ENCODE measurements around the gene BRICD5.

The BRICD5 gene

GRCh38 chr16:2196981-2197511 is 13.6 kb downstream of the BRICD5 start:
- POLR2A ChIA-PET (ENCODE audit: low non-redundant PET) = no interaction called here
- no peak for DNase-seq (ENCODE audit: low spot score)
- CTCF ChIA-PET = interaction anchor here (0.9 kb wide), 1 partner anchor 304 kb away, joined by 3 read pairs; no protein-coding TSS in a partner anchor
- TF ChIP-seq CTCF (conservative IDR thresholded peaks at IDR 0.05; ENCODE audit: low read depth) = no peak
- no peak overlapping the region for H3K27ac ChIP-seq

GRCh38 chr16:2196162-2196980 is 14.3 kb downstream of the BRICD5 start, which contains the start of gene CASKIN1:
TSS of gene CASKIN1 (minus strand) at chr16:2196605. CDS start at chr16:2196432, 173 bp downstream.
- H3K27ac ChIP-seq = no peak within 1 kb of the TSS
- ChIA-PET POLR2A (ENCODE audit: low non-redundant PET) (no interaction called here), CTCF (interaction anchor here (0.7 to 2.5 kb wide), 3 partner anchors 305 to 438 kb away, joined by 3 to 10 read pairs (median 3); no protein-coding TSS in a partner anchor)
- TF ChIP-seq CTCF (conservative IDR thresholded peaks at IDR 0.05; ENCODE audit: low read depth) = no peak
- DNase-seq (ENCODE audit: low spot score) = no peak

DNA sequence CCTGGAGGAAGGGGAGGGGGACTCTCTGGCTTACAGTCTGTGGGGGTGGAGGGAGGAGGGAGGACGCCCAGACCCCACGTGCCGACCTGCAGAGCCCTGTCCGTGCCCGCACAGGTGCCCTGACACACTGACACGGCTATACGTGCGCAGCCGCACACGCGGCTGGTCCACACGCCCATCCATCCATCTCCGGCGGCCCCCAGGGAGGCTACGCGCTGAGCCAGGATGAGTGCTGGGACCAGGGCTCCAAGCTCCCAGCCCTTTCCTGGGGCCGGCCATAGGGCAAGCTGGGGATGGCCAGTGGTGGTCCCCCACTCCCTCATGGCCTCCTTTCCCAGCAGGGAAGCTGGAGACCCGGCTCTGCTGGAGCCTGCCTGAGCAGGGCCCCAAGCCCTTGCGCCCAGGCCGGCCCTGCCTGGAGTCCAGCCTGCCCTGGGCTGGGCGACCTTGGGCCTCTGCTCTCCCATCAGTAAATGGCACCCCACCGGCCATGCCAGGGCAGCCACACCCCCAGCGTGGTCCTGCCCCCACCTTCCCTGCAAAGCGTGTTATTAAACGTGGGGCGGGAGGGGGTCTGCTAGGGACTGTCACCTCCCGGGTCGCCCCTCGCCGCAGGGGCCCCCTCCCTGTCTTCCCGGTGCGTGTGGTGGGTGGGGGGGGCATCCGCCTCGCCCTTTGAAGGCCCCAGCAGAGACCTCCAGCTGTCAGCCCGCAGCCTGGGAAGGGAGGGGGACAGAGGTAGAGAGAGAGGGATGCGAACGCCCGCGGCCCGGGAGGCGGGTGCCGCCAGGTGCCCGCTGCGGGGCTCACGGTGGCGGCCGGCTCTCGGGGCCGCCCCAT is 15.1 kb downstream of the BRICD5 start:
- no peak overlapping the region for H3K27ac ChIP-seq
- DNase-seq (ENCODE audit: low spot score) = no peak
- POLR2A ChIA-PET (ENCODE audit: low non-redundant PET) = interaction anchor here (1.1 to 1.5 kb wide), 2 partner anchors 43 to 55 kb away, joined by 3 to 9 read pairs; partner anchors contain the start of gene ECI1
- CTCF ChIA-PET = interaction anchor here (0.6 to 2.5 kb wide), 15 partner anchors 8 to 437 kb away, joined by 3 to 10 read pairs (median 4); partner anchors contain the start of genes MLST8 and TEDC2
- TF ChIP-seq CTCF (conservative IDR thresholded peaks at IDR 0.05; ENCODE audit: low read depth) = no peak

DNA sequence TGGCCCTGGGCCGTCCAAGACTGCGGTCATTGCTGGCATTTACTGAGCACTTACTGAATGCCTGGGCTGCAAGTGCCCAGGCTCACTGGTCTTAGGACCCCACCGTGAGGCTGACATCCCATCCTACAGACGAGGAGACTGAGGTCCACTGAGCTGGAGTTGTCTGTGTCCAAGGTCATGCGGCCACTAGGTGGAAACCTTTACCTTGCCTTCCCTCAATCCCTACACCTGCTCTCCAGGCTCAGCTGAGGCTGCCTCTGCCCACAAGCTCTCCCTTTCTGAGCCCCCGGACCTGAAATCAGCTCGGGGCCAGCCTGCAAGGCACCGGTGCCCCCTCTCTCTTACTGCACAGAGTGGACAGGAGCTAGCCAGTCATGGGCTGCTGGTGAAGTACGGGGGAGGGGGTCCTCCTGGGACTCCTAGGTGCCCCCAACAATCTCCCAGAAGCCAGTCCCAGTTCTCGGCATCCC is 15.8 kb downstream of the BRICD5 start:
- ChIA-PET CTCF (interaction anchor here (0.6 to 2.5 kb wide), 20 partner anchors 9 to 307 kb away, joined by 3 to 10 read pairs (median 4); partner anchors contain the start of genes MLST8 and TEDC2), POLR2A (ENCODE audit: low non-redundant PET) (interaction anchor here (1.0 to 1.5 kb wide), 3 partner anchors 31 to 56 kb away, joined by 3 to 9 read pairs (median 4); partner anchors contain the start of gene ECI1)
- no peak overlapping the region; the same call in 1 of the 2 replicates for H3K27ac ChIP-seq
- peak; percentile 57 for TF ChIP-seq CTCF (conservative IDR thresholded peaks at IDR 0.05; ENCODE audit: low read depth)
- peak; percentile 55 for DNase-seq (ENCODE audit: low spot score)

- H3K27ac ChIP-seq = no peak overlapping the region; the same call in 1 of the 2 replicates
- ChIA-PET POLR2A (ENCODE audit: low non-redundant PET) (interaction anchor here (1.0 to 1.5 kb wide), 3 partner anchors 31 to 57 kb away, joined by 3 to 9 read pairs (median 4); partner anchors contain the start of gene ECI1), CTCF (interaction anchor here (0.6 to 2.5 kb wide), 18 partner anchors 9 to 324 kb away, joined by 3 to 10 read pairs (median 3); partner anchors contain the start of genes ECI1, MLST8 and TEDC2)
- peak; percentile 74 for DNase-seq (ENCODE audit: low spot score)
- TF ChIP-seq CTCF (conservative IDR thresholded peaks at IDR 0.05; ENCODE audit: low read depth) = no peak
Measured at GRCh38 chr16:2194166-2194834, 16.4 kb downstream of the BRICD5 start.
